Measurements from ENCODE around the gene RASGRF2.

- TF ChIP-seq CTCF (IDR thresholded peaks at IDR 0.05; ENCODE audit: insufficient read depth, low read length) (no peak), SPI1 (IDR thresholded peaks at IDR 0.05; ENCODE audit: borderline replicate concordance, low read depth) (no peak)
These were observed 173.9 kb downstream of the RASGRF2 start for GRCh38 chr5:81134066-81134465.
